ENCODE measurements around the gene DGCR6L.
"Not testable (repeated sequence)": the region's sequence is repeated elsewhere in the genome, so short reads cannot be mapped to it uniquely, and the experiment has no call there.

DNA sequence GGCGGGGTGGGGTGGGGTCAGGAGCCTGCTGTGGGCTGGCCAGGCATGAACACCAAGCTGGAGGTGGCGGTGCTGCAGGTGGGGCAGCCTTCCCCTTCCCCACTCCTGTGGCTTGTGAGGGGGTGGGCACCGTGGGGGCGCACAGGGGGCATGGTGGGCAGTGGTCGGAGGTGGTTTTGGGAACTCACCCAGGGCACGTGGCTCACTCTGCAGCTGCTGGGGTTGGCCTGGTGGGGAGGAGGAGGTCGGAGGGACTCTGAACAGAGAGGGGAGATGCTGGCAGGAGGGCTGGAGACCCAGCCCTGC, 16.7 kb downstream of the DGCR6L start:
- TF ChIP-seq, protein P1, sequence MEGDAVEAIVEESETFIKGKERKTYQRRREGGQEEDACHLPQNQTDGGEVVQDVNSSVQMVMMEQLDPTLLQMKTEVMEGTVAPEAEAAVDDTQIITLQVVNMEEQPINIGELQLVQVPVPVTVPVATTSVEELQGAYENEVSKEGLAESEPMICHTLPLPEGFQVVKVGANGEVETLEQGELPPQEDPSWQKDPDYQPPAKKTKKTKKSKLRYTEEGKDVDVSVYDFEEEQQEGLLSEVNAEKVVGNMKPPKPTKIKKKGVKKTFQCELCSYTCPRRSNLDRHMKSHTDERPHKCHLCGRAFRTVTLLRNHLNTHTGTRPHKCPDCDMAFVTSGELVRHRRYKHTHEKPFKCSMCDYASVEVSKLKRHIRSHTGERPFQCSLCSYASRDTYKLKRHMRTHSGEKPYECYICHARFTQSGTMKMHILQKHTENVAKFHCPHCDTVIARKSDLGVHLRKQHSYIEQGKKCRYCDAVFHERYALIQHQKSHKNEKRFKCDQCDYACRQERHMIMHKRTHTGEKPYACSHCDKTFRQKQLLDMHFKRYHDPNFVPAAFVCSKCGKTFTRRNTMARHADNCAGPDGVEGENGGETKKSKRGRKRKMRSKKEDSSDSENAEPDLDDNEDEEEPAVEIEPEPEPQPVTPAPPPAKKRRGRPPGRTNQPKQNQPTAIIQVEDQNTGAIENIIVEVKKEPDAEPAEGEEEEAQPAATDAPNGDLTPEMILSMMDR (IDR thresholded peaks at IDR 0.05): not testable (repeated sequence)
- not testable (repeated sequence) for TF ChIP-seq POLR2A (IDR thresholded peaks at IDR 0.05)
